ENCODE measurements around the gene FOXN3. TPM values are rescaled to one million over a fixed set of nuclear protein-coding genes. Genes with fewer than 3 reads are reported as not detected.
"Not testable (repeated sequence)": the region's sequence is repeated elsewhere in the genome, so short reads cannot be mapped to it uniquely, and the experiment has no call there.

Gene FOXN3
- polyA plus RNA-seq, 12 donors = 52.7 to 126 (median 74.8) TPM

DNA sequence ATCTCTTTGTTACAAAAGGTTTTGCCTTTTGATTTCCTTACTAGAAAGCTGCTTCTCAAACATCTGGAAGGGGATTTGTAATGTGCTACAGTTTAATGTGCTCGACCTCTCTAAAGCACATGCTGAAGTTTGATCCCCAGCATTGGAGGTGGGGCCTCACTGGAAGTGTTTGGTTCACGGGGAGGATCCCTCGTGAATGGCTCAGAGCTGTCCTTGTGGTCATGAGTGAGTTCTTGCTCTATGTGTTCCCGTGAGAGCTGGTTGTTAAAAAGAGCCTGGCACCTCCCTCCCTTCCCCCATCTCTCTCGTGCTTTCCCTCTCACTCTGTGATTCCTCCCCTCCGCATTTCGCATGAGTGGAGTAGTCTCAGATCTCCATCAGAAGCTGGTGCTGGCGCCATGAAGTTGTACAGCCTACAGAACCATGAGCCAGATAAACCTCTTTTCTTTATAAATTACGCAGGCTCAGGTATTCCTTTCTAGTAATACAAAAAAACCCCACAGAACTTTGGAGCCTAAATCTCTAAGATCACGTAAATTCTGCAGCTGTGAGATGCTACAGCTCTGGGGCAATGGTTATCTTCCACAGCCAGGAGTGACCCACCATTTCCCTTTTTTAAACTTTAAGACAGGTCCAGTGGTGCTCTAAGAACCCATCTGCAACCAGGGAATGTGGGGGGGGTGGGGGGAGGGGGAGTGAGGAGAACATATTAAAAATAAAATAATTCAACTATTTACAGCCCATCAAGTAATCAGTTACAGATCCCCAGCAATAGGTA lies 214.4 kb downstream of the FOXN3 start:
- DNase-seq = no peak

- DNase-seq = no peak
Measured at GRCh38 chr14:89201645-89202044, 215.4 kb downstream of the FOXN3 start.

DNA sequence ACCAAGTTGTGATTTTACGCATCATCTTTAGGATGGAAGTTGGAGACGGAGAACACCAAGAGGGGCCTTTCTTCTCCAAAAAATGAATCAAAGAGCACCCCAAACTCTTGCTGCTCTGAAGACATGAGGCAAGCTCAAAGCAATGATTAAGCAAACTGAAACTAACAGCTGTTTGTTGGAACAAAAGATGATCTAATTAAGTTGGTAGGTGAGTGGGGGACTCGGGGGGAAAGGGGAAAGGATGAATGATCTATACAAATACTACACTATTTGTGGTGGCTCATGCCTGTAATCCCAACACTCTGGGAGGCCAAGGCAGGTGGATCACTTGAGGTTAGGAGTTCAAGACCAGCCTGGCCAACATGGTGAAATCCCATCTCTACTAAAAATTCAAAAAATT lies 217.7 kb downstream of the FOXN3 start:
- DNase-seq = not testable (repeated sequence)

- no peak for DNase-seq
Measured at GRCh38 chr14:89198544-89199329, 218.3 kb downstream of the FOXN3 start.

- DNase-seq = no peak
Measured at GRCh38 chr14:89197623-89198022, 219.4 kb downstream of the FOXN3 start.

- DNase-seq = no peak
Measured at GRCh38 chr14:89196545-89196944, 220.5 kb downstream of the FOXN3 start.

DNA sequence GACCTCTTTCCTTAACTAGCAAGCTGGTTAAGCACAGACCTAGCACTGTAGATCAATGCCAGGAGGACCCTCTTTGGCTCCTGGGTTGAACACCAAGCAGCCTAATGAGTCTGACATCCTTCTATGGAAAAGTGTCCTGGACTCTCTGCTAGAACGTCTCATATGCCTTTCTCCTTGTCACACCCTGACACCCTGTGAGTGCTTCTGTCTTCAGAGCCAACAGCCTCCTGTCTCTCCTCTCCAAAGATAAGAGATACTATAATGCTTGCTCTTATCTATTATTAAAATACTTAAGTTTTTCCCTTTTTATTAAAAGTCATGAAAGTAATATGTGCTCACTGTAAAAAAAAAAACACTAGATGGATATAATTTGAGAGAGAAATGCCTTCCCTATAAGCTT lies 222.7 kb downstream of the FOXN3 start:
- no peak for DNase-seq

DNA sequence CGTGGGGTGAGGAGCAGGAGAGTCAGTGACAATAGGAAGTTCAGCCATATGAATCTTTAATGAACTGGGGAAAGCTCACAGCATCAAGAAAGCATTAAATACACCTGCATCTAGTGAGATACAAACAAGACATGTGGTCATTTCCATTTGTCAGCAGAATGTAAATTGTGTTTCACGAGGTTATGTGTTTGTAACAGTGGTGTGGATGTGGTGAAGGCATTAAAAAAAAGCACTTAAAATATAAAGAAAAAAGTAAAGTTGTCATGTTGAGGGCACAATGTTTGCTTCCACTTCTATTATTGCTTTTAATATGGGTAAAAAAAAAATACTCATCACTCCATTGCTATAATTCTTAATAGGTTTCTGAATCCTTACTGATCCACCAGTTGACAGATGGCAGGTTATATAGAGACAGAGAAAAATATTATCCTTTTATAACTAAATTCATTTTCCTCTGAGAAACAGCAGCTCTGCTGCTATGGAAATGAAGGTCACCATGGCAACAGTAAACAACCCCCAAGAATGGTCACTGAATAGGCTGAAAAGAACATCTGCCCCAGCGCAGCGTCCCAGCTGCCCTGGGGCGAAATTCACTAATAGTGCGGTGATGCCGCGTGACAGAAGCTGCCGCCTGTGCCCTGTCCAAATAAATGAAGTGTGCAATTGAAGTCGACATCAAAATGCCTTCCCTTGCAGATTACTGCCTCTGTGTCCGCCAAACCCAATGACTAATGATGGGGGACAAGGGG lies 226.1 kb downstream of the FOXN3 start:
- DNase-seq = no peak

DNA sequence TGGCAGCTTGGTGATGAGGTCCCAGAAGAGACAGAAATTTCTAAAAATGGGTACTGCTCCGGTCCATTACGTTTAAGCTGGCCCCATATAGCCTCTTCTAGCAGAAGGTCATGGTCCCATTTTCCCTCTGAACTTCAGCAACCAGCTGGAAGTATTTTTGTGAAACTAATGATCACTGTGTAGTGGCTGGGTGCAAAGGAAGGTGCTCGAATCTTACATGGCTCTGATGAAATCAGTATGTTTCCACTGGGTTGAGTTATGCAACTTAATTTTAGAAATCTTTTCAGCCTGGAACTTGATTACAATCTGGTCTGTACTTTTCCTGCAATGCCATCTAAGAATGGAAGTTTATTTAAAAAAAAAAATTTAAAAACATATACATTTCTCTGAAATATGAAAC lies 228.5 kb downstream of the FOXN3 start:
- DNase-seq = no peak

DNA sequence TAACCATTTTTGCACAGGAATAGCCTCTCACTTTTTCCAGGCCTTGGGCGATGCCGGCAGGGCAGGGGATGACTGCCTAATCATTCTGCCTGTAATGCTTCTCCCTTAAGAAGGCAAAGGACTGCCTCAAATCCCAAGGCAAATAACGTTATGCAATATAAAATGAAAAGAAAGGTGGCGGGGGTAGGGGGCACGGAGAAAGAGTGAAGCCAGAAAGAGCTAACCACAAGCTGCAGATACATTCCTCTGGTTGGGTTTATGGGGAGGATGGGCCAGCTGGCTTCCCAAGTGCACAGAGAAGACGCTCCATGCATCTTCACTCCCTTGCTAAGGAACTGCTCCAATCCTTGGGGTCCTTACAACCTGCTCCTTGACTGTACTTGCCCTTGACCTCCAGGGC lies 229.5 kb downstream of the FOXN3 start:
- no peak for DNase-seq

- DNase-seq = no peak
Measured at GRCh38 chr14:89186856-89187376, 230.1 kb downstream of the FOXN3 start.

DNA sequence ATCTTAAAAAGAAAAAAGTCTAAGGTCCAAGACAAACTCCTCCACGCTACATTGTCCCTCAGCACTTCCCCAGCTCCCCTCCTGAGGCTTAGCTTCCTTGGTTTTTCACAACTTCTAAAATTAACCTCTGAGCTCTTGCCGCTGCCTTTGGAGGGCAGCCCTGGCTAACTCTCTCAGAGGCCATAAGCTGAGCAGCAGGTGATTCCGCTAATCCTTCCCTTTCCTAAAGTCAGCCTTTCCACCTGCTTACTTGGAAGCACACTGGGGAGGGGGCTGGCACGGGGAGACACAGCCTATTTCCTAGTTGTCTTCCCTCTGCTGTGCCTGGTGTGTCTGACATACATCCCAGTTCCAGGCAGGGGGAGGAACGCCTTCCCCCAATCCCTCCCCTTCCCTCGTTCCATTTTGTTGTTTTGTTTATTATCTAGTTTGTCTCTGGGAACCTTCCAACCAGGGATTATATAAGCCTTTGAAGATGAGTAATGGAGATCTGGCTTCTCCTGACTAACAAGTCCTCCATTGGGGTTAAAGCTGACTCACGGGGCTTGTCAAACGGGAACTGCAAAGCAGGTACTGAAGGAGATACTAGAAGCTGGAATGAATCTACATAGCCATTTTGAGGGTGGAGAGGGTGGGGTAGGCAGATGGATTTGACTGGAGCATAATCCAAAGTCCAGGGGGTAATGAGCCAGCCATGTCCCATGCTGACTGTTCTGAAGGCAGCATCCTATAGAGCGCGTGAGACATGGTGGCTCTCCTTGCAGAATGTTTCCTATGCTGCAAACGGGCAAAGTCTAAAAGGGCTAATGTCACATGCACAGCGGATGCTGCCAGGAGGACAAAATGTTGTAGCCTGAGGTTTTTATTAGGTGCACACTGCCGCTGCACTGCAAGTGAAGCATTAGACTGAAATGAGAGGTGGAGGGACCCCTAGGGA lies 230.8 kb downstream of the FOXN3 start:
- DNase-seq = no peak

DNA sequence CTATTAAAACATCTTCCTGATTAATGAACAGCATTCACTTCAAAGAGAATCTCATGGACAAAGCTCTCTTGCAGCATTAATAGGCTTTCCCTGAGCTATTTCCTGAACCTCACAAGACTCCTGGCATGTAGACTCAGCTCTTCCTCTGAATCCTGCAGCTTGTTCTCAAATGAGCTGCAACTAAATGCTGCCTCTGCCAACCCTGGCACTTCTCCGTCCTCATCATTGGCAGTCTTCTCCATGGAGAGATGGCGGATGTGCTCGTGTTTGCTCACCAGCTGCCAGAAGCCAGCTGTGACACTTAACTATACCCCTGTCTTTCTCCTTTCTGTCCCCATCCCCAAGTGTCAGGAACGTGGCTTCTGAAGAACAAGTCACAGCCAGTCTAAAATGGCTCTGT lies 232.1 kb downstream of the FOXN3 start:
- no peak for DNase-seq

DNA sequence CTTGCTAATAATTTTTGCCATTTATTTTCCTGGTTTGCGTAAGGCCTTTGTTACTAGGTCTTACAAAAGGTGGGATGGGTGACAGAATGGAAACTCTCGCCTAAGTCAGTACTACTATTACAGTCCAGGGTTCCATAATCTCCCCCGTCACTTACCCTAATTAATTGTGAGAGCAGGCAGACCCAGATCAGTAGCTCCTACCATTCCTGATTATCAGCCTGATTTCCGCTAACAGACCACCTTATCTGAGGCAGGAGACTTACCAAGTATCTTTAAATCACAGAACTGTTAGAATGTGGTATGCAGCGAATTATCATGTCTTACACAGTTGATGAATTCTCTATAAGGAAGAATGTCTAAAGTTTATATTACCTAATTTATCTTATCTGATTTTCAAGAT lies 234.7 kb downstream of the FOXN3 start:
- DNase-seq = no peak

DNA sequence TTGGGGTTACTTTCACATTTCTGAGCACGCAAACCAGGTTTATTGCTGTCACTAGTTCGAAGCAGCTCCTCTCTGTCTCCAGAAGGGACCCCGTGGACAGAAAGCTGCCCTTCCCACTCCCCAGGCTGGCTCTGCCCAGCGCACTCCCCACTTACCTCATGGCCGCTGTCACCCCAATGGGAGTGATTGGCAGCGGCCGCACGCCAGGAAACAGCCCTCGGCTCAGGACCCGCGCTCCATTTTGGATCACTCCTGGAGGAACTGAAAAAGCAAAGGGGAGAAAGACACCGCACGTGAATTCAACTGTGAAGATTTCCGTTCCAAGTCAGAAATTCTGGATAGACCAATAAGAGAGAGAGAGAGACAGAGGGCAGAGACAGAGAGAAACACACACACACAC lies 236.5 kb downstream of the FOXN3 start:
- no peak for DNase-seq

DNA sequence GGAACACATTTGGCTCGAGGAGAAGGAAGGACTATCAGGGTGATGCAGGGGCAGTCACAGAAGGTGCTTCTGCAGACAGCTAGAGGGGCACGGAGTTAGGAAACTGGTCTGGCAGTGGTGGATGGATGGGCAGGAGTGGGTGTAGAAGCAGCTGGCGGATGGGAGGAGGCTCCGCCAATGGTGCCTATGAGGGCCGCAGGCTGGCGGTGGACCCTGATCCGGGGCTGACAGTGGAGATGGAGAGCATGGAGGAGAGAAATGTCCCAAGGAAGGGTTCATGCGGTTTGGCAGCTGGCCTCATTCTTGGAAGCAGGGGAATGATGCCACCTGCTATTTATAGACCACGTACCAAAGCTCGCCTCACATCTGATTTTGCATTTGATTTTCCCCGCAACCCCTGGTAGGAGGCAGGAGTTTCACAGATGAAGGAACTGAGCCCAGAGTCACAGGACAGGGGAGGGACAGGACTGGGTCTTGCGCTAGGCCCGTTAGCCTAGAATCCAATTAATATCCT lies 237.1 kb downstream of the FOXN3 start:
- no peak for DNase-seq

DNA sequence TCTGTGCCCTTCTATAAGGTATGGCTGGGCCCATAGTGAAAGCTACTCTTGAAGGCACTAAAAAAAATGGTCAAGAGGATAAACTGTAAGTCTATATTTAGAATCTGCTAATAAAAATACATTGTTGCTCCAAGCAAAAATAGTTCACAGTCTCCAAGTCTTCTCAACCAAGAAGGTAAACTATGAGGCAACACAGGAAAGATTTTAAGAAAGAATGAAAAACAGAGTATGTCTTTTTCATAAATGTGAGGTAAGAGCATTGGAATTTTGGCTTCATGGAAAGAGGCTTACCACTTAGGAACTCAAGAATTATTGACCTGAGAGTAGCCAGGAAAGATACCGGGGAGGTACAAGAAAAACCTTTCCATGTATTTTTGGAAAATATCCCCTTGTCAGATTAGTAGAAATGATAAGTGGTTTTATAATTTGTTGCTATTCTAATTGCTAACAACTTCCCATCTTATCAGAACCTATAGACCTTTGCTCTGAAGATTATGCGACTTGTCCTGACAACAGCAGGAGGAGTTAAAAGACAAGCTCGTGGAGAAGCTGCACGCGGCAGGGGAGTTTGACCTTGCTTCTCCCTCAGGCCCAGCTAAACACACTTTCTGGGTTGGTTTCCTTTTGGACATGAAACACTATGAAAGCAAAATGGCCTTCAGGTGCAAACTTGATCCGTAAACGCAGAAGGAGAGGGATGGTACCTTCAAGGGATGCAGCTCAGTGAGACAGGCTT lies 238.1 kb downstream of the FOXN3 start:
- no peak for DNase-seq

GRCh38 chr14:89178376-89178775 lies 238.7 kb downstream of the FOXN3 start:
- DNase-seq = no peak

DNA sequence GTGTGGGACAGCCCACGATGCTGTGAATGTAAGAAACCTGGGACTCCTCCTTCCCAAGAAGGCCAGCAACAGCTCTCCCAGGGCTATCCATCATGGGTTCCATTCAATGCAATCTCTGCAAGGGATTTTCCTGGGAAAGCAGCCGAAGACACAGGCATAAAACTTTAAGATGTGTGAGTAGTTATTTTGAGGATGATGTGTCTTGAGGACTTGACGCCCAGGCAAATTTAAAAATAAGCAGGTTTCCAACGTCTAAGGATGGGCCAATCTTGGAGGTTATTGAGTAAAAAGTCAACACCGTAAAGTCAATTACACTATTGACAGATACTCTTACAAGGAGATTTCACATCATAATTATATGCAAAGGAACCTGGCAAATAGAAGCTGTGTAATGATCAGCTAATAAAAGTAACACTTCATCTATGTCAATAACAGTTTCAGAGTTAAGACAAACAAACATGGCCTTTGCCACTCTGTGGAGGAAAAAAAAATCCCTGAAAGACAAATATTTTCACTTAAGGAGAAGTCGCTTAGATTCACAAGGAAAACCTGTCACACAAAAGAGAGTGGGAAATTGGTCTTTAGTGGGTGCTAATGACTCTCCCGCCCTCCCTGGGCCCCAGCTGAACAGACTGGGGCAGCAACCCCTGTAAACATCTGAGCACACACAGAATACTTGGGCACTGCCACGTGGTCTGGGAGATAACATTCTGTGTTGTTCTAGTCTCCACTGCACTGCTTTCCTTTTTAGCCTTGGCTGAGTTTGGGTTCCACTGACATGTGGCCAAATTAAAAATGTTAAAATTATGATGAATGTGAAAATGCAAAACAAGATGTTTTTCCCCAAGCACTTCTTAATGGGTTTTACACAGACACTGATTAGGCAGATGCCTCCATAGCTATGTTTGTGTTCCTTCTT lies 240.9 kb downstream of the FOXN3 start:
- no peak for DNase-seq

Measured in muscle of arm (tissue), 12 donors.